Pancreas (tissue), 10 donors: Measurements from ENCODE around the gene TRAPPC6A. TPM values are rescaled to one million over a fixed set of nuclear protein-coding genes. Genes with fewer than 3 reads are reported as not detected.

ENCODE experiments used
- ATAC-seq, 4 donors: fragments of 200-7000 bp; cut with Tn5 transposase; one replicate each; pipeline versions ENCODE4 v1.8.0 to v1.9.1; 2020; ENCODE audit warnings: mild to moderate bottlenecking in 4 of 4, moderate library complexity in 4 of 4
- DNase-seq, 6 donors: peaks; one replicate each; pipeline ENCODE4 v3.0.0-alpha.2; 2020
- FAIRE-seq: peaks from 2 replicates; lab custom pipeline; 2012; peaks lifted over from hg19 to GRCh38; lab: Jason Lieb, UNC
- H3K27ac ChIP-seq, 4 donors: fragments of 200-600 bp; sonication (generic); 1 replicate in 3 of 4; 2 replicates in 1 of 4; pipeline versions ENCODE4 v1.5.0 to v1.8.0; 2020
- H3K27me3 ChIP-seq, 4 donors: fragments of 200-600 bp; one replicate each; pipeline ENCODE4 v1.8.0; 2021
- H3K36me3 ChIP-seq, 3 donors: fragments of 200-600 bp; sonication (generic) in 1 of 3; one replicate each; pipeline versions ENCODE4 v1.5.0 to v1.8.0; 2020 to 2021
- H3K4me1 ChIP-seq, 3 donors: fragments of 200-600 bp; one replicate each; pipeline ENCODE4 v1.8.0; 2021
- H3K4me3 ChIP-seq, 4 donors: fragments of 200-600 bp; sonication (generic) in 2 of 4; one replicate each; pipeline versions ENCODE4 v1.5.0 to v1.8.0; 2020 to 2021
- H3K9me3 ChIP-seq, 4 donors: fragments of 200-600 bp; one replicate each; pipeline ENCODE4 v1.8.0; 2021
- WGBS, 2 donors: extraction: QIAGEN DNeasy Blood & Tissue Kit; methylation state at CpG; one replicate each; pipeline ENCODE4 v1.1.7; 2013; 5-methylcytosine and 5-hydroxymethylcytosine counted together
- intact Hi-C, 3 donors: fragments of 100-400 bp; cut with DNase I; formaldehyde crosslinking; loops; one replicate each; pipeline versions ENCODE4 v1.11.1 to v1.14.2; 2022
- polyA plus RNA-seq, 2 donors: library from polyadenylated mRNA; stranded (reverse); fragments of 200-250 nt; gene quantifications; one replicate each; pipeline ENCODE4 v1.2.3, GENCODE V29; 2013
- total RNA-seq, 6 donors: library from RNA; stranded (reverse); fragmentation: NEBNext Ultra II Directional in 4 of 6; extraction: Animal tissue kit (Norgen Biotek cat#: 25700) in 4 of 6; gene quantifications; one replicate each; pipeline versions ENCODE4 v1.2.1 to v1.2.4, GENCODE V29; 2021 to 2023
- TF ChIP-seq, protein P1 (sequence below), 4 donors: fragments of 200-600 bp; sonication (generic) in 3 of 4; IDR thresholded peaks; one replicate each; pipeline versions ENCODE4 v1.5.0 to v1.8.0; 2021; ENCODE audit warnings: antibody characterized with exemption in 4 of 4
- donor health status: healthy with polysubstance abuse.
- donor health status: DM: no; HTN: no; CAD: no; lungs with moderate emphysema.
- donor health status: DM: no; HTN: no; CAD: no.
- donor health status: control.
- donor health status: control.
- donor health status: Bipolar disorder and iron deficiency.
- donor health status: DM: yes; HTN: yes; CAD: no.
- donor health status: DM: no; HTN: no; CAD: no.
- donor health status: DM: no; HTN: no; CAD: no.
- donor health status: DM: yes; HTN: yes; CAD: no.

TRAPPC6A gene
- total and polyA plus RNA-seq, 8 donors = 9.7 to 37.9 (median 14.1) TPM

DNA sequence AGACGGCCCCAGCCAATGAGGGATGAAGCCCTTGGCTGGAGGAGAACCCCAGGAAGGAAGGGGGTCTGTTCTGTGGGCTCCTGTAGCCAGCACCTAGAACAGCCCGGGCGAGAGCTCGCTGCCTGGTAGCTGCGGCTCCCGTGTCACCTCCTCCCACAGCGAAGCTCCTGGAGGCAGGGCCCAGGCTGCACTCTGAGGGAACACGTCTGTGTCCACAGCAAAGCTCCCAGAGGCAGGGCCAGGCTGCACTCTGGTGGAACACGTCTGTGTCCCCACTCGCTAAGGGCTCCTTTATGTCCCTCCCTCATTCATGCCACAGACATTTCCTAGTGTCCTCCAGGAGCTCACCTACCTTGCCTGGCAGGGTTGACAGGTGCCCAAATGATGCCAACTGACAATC, 8.4 kb downstream of the TRAPPC6A start:
- H3K27ac ChIP-seq = no peak overlapping the region
- H3K4me1 ChIP-seq = no peaks in the 10 kb centered on the region
- no peak overlapping the region for H3K4me3 ChIP-seq
- TF ChIP-seq, protein P1, sequence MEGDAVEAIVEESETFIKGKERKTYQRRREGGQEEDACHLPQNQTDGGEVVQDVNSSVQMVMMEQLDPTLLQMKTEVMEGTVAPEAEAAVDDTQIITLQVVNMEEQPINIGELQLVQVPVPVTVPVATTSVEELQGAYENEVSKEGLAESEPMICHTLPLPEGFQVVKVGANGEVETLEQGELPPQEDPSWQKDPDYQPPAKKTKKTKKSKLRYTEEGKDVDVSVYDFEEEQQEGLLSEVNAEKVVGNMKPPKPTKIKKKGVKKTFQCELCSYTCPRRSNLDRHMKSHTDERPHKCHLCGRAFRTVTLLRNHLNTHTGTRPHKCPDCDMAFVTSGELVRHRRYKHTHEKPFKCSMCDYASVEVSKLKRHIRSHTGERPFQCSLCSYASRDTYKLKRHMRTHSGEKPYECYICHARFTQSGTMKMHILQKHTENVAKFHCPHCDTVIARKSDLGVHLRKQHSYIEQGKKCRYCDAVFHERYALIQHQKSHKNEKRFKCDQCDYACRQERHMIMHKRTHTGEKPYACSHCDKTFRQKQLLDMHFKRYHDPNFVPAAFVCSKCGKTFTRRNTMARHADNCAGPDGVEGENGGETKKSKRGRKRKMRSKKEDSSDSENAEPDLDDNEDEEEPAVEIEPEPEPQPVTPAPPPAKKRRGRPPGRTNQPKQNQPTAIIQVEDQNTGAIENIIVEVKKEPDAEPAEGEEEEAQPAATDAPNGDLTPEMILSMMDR (IDR thresholded peaks at IDR 0.05) = no peak
- no peaks in the 10 kb centered on the region for H3K27me3 ChIP-seq
- DNase-seq (peak in 1 of 6 donors; percentile 64), FAIRE-seq (no peak), ATAC-seq (no peak)
- intact Hi-C loops = no loop called here
- no peaks in the 10 kb centered on the region for H3K9me3 ChIP-seq
- WGBS, 2 donors = 93 to 94% methylated on average over 10 of the region's 10 CpGs
- no peaks in the 10 kb centered on the region for H3K36me3 ChIP-seq

DNA sequence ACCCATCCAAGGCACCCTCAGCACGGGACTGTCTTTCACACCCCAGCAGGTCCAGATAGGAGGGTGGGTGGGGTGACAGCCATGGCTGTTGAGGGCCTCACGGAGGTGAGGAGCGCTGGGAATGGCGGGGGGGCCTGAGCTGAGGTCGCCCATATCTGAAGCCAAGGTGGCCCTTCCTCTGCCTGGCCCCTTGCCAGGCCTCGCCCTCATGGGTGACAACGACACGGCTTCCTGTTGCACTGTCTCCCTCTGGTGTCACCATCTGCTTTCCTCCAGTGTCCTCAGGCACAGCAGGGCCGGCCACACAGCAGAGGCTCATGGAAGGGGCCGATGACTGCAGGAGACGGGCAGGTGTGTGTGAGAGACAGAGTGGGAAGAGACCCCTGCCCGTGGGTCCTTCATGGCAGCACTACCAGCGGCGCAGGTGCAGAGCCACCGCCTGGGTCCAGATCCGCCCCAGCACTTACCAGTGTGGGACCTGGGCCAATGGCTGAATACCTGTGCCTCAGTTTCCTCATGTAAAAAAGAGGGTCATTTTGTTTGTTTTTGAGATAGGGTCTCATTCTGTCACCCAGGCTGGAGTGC, 9.2 kb downstream of the TRAPPC6A start:
- intact Hi-C loops = no loop called here

DNA sequence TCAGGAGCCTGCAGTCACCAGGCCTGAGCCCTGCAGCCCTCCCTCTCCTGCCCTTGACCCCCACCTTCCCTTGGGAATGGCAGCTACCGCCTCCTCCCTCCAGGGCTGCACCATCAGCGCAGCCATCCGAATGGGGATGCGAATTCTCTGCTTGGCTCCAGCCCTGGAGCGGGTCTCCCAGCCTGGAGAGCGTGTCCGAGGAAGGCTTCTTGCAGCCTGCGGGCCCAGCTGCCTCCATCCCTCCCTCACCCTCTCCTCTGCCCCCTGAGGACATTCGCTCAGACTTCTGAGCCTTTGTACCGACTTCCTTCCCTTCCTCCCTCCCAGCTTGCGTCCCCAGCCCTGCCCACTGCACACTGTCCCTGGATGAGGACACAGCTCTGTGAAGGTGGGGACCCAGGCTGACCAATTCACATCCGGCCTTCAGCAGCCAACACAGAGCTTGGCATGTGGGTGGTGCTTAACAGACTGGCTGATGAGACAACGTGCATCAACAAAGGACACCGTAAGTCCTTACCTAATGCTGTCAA, 11.2 kb downstream of the TRAPPC6A start:
- TF ChIP-seq, protein P1 (IDR thresholded peaks at IDR 0.05) = no peak
- H3K27ac ChIP-seq = no peak overlapping the region
- FAIRE-seq (no peak), DNase-seq (peak in 1 of 6 donors; percentile 25), ATAC-seq (no peak)
- H3K4me1 ChIP-seq = no peaks in the 10 kb centered on the region
- H3K4me3 ChIP-seq = no peak overlapping the region
- H3K27me3 ChIP-seq = no peaks in the 10 kb centered on the region
- H3K36me3 ChIP-seq = no peaks in the 10 kb centered on the region
- intact Hi-C loops = no loop called here
- WGBS, 2 donors = 77 to 78% methylated on average over 14 of the region's 14 CpGs
- no peaks in the 10 kb centered on the region for H3K9me3 ChIP-seq

More for the DNA sequence above, 9.2 kb downstream of the TRAPPC6A start:
- Histone ChIP-seq H3K27ac (no peak overlapping the region), H3K4me1 (no peaks in the 10 kb centered on the region), H3K9me3 (no peaks in the 10 kb centered on the region), H3K27me3 (no peaks in the 10 kb centered on the region), H3K36me3 (no peaks in the 10 kb centered on the region), H3K4me3 (no peak overlapping the region)
- TF ChIP-seq, protein P1 (IDR thresholded peaks at IDR 0.05) = no peak
- FAIRE-seq (no peak), DNase-seq (peak in 2 of 6 donors; percentile 30 to 62), ATAC-seq (no peak)
- 85 to 90% methylated on average over 16 of the region's 16 CpGs for WGBS, 2 donors

DNA sequence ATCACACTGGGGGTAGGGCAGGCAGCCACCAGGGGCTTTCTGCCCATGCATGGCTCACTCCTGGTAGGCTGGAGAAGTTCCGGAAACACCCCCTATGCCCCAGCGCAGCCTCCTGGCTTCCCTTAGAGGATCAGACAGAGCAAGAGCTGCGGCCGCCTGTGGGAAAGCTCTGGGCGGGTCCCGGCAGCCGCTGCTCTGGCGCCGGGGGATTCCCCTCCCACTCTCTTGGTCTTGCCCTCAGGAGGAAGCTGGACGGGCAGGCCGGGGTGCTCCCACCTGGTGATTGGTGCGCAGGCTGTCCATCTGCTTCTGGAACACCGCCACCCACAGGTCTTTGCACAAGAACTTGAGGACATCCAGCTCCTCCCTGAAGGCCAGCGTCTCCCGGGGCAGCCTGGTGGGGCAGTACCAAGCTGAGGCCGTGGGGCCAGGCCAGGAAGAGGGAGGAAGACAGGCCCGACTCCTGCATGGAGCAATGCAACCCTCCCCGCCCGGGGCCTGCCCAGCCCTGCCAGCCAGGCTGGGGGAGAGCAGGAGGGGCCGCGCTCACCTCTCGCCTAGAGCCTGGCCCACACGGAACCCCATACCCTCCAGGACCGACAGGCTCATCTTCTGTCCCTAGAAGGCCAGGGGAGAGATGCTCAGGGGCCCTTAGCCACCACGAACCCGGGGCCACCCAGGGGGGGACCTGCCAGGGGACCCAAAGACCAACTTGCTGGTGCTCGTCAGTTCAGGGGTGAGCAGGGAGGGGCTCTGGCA, 13.3 kb downstream of the TRAPPC6A start:
- TF ChIP-seq, protein P1 (IDR thresholded peaks at IDR 0.05) = no peak
- intact Hi-C loops = no loop called here
- H3K4me3 ChIP-seq = no peak overlapping the region
- 46% methylated on average over 19 to 27 of the region's 27 CpGs for WGBS, 2 donors
- H3K9me3 ChIP-seq = no peaks in the 10 kb centered on the region
- no peak for FAIRE-seq
- H3K27me3 ChIP-seq = no peaks in the 10 kb centered on the region
- H3K36me3 ChIP-seq = no peaks in the 10 kb centered on the region
- DNase-seq = peak in 5 of 6 donors; percentile 26 to 73 (median 50)
- H3K27ac ChIP-seq = no peak overlapping the region
- ATAC-seq = peak in 3 of 4 donors; percentile 29 to 59 (median 43)
- H3K4me1 ChIP-seq = peaks cover 0 to 5% (median 5%) of the 10 kb centered on the region in 3 donors
